SK-N-SH (cell line): ENCODE results near the gene MPZ. TPM values are rescaled to one million over a fixed set of nuclear protein-coding genes. Genes with fewer than 3 reads are reported as not detected.

ENCODE experiments used
- CTCF ChIA-PET: fragments of 300-600, 350-600 bp; formaldehyde crosslinking; extraction: SDS; loops from one replicate; lab custom pipeline; 2021; lab: Yijun Ruan, JAX
- POLR2A ChIA-PET: fragments of 350-600 bp; sonication (Branson Sonifier 250); formaldehyde crosslinking; extraction: SDS; loops from one replicate; lab custom pipeline; 2020; ENCODE audit warnings: antibody characterized with exemption, inconsistent platforms; lab: Yijun Ruan, JAX
- DNase-seq: peaks from one replicate; pipeline ENCODE4 v3.0.0; 2012
- H2AFZ ChIP-seq: fragments of 200-600 bp; sonication (generic); 2 replicates; pipeline ENCODE4 v1.8.1; 2016; ENCODE audit warnings: antibody characterized with exemption, mild to moderate bottlenecking, low read depth
- H3F3A ChIP-seq: fragments of 200-600 bp; sonication (generic); replicated peaks from 2 replicates; pipeline ENCODE3; 2016; ENCODE audit warnings: antibody characterized with exemption, mild to moderate bottlenecking; ENCODE audit not compliant: insufficient read depth
- H3K27ac ChIP-seq, 2 experiments: fragments of 200-500 bp in 1 of 2; fragments of 200-600 bp in 1 of 2; sonication (Bioruptor generic) in 1 of 2; sonication (generic), shearing (Covaris generic) in 1 of 2; 2 replicates each; pipeline versions ENCODE4 v1.5.1 to v1.6.1; 2014 to 2016; ENCODE audit warnings: low read depth in 2 of 2, inconsistent platforms in 1 of 2, low read length in 1 of 2, mild to moderate bottlenecking in 1 of 2, mixed read lengths in 1 of 2
- H3K27me3 ChIP-seq: fragments of 200-600 bp; sonication (generic), shearing (Covaris generic); 2 replicates; pipeline ENCODE4 v1.6.1; 2016; ENCODE audit warnings: mixed run types; ENCODE audit not compliant: insufficient read depth
- H3K36me3 ChIP-seq, 2 experiments: fragments of 200-500 bp in 1 of 2; fragments of 200-600 bp in 1 of 2; sonication (Bioruptor generic) in 1 of 2; sonication (generic) in 1 of 2; replicated peaks in 1 of 2; 2 replicates each; pipeline versions ENCODE3 to v1.5.1; 2014 to 2016; ENCODE audit warnings: low read length in 1 of 2, mild to moderate bottlenecking in 1 of 2; ENCODE audit not compliant: insufficient read depth in 2 of 2, control insufficient read depth in 1 of 2
- H3K4me1 ChIP-seq, 2 experiments: fragments of 200-500 bp in 1 of 2; fragments of 200-600 bp in 1 of 2; sonication (Bioruptor generic) in 1 of 2; sonication (generic), shearing (Covaris generic) in 1 of 2; 2 replicates each; pipeline versions ENCODE4 v1.5.1 to v1.6.1; 2014 to 2016; ENCODE audit warnings: low read depth in 1 of 2, low read length in 1 of 2, mixed run types in 1 of 2; ENCODE audit not compliant: insufficient read depth in 2 of 2, control insufficient read depth in 1 of 2
- H3K4me2 ChIP-seq: fragments of 200-600 bp; sonication (generic), shearing (Covaris generic); 2 replicates; pipeline ENCODE4 v1.6.1; 2017; ENCODE audit warnings: mixed run types
- H3K4me3 ChIP-seq, 2 experiments: fragments of 200-500 bp in 1 of 2; fragments of 200-600 bp in 1 of 2; sonication (Bioruptor generic) in 1 of 2; sonication (generic), shearing (Covaris generic) in 1 of 2; 2 replicates each; pipeline versions ENCODE4 v1.5.1 to v1.8.1; 2014 to 2016; ENCODE audit warnings: low read depth in 2 of 2, inconsistent platforms in 1 of 2, low read length in 1 of 2, mild to moderate bottlenecking in 1 of 2, mixed read lengths in 1 of 2, moderate library complexity in 1 of 2
- H3K79me2 ChIP-seq: fragments of 200-600 bp; sonication (generic); 2 replicates; pipeline ENCODE4 v1.8.1; 2017; ENCODE audit warnings: mild to moderate bottlenecking; ENCODE audit not compliant: insufficient read depth
- H3K9ac ChIP-seq: fragments of 200-600 bp; sonication (generic); 2 replicates; pipeline ENCODE4 v1.6.1; 2017; ENCODE audit warnings: mixed run types
- H3K9me2 ChIP-seq: fragments of 200-600 bp; sonication (generic); 2 replicates; pipeline ENCODE4 v1.6.1; 2017; ENCODE audit warnings: mixed run types
- H3K9me3 ChIP-seq: fragments of 200-600 bp; sonication (generic); 2 replicates; pipeline ENCODE4 v1.6.1; 2017; ENCODE audit warnings: mixed run types, mild to moderate bottlenecking, moderate library complexity
- H4K20me1 ChIP-seq: fragments of 200-600 bp; sonication (generic); 2 replicates; pipeline ENCODE4 v1.6.1; 2017; ENCODE audit warnings: mild to moderate bottlenecking, mixed run types; ENCODE audit not compliant: insufficient read depth
- CHD2 ChIP-seq: fragments of 150-350 bp; IDR thresholded peaks from 2 replicates; pipeline ENCODE4 v1.6.1; 2018; ENCODE audit warnings: low read length; ENCODE audit not compliant: partially characterized antibody
- ELF1 ChIP-seq: IDR thresholded peaks from 2 replicates; pipeline ENCODE4 v1.4.0; 2012
- FOSL2 ChIP-seq: IDR thresholded peaks from 2 replicates; pipeline ENCODE4 v1.4.0; 2012; ENCODE audit warnings: low read depth, mild to moderate bottlenecking, moderate library complexity, borderline replicate concordance
- FOXJ3 ChIP-seq: sonication (generic); formaldehyde crosslinking; IDR thresholded peaks from 2 replicates; pipeline ENCODE4 v1.5.1; 2020; ENCODE audit warnings: mild to moderate bottlenecking, missing genetic modification reagents
- GABPA ChIP-seq: IDR thresholded peaks from 2 replicates; pipeline ENCODE4 v1.4.0; 2012; ENCODE audit warnings: low read depth, mild to moderate bottlenecking
- GATA2 ChIP-seq: sonication (generic); formaldehyde crosslinking; IDR thresholded peaks from 2 replicates; pipeline ENCODE4 v1.5.0; 2020; ENCODE audit warnings: mild to moderate bottlenecking, missing genetic modification reagents
- MEF2A ChIP-seq: IDR thresholded peaks from 2 replicates; pipeline ENCODE4 v1.4.0; 2012; ENCODE audit warnings: low read depth, borderline replicate concordance
- NFIC ChIP-seq: IDR thresholded peaks from 2 replicates; pipeline ENCODE4 v1.4.0; 2012; ENCODE audit warnings: borderline replicate concordance
- NRF1 ChIP-seq: IDR thresholded peaks from 2 replicates; pipeline ENCODE4 v1.6.1; 2012; ENCODE audit warnings: low read depth, mild to moderate bottlenecking, low read length
- POLR2AphosphoS5 ChIP-seq: IDR thresholded peaks from 2 replicates; pipeline ENCODE4 v1.6.1; 2012; ENCODE audit warnings: low read depth, low read length
- RAD21 ChIP-seq: IDR thresholded peaks from 2 replicates; pipeline ENCODE4 v1.6.1; 2012; ENCODE audit warnings: mild to moderate bottlenecking, low read length
- RXRA ChIP-seq: IDR thresholded peaks from 2 replicates; pipeline ENCODE4 v1.4.0; 2012; ENCODE audit warnings: low read depth, mild to moderate bottlenecking, borderline replicate concordance
- SMC3 ChIP-seq: IDR thresholded peaks from 2 replicates; pipeline ENCODE4 v1.6.1; 2012; ENCODE audit warnings: low read depth, low read length, improper control_type of control experiment
- TAF1 ChIP-seq: IDR thresholded peaks from 2 replicates; pipeline ENCODE4 v1.6.1; 2012; ENCODE audit warnings: low read depth, mild to moderate bottlenecking, low read length, moderate library complexity, borderline replicate concordance
- TCF12 ChIP-seq: IDR thresholded peaks from 2 replicates; pipeline ENCODE4 v1.4.0; 2012
- TEAD4 ChIP-seq: IDR thresholded peaks from 2 replicates; pipeline ENCODE4 v1.4.0; 2012; ENCODE audit warnings: mild to moderate bottlenecking, borderline replicate concordance; ENCODE audit not compliant: insufficient read depth
- YY1 ChIP-seq: IDR thresholded peaks from 2 replicates; pipeline ENCODE4 v1.4.0; 2012; ENCODE audit warnings: low read depth, mild to moderate bottlenecking
- WGBS: methylation state at CpG from one replicate; pipeline ENCODE4 v1.1.6; 2017; ENCODE audit warnings: low lambda C conversion rate; 5-methylcytosine and 5-hydroxymethylcytosine counted together
- polyA plus RNA-seq, 3 experiments: library from polyadenylated mRNA; depleted of rRNA; stranded (reverse); fragments of >200 nt; gene quantifications; 2 replicates each; pipeline ENCODE4 v1.2.3, GENCODE V29; 2012
- TF ChIP-seq, protein P1 (sequence below): IDR thresholded peaks from 2 replicates; pipeline ENCODE4 v1.4.0; 2012; ENCODE audit warnings: low read depth
- TF ChIP-seq, protein P2 (sequence below): fragments of 150-350 bp; IDR thresholded peaks from 2 replicates; pipeline ENCODE4 v1.6.1; 2016; ENCODE audit warnings: mild to moderate bottlenecking, low read depth, low read length
- TF ChIP-seq, protein P3 (sequence below): IDR thresholded peaks from 2 replicates; pipeline ENCODE4; 2012

MPZ gene
- polyA plus RNA-seq, 1 of the 3 experiments (the other 2 are of a cell fraction) = 2.4 TPM

- TF ChIP-seq RAD21 (no peak), ELF1 (no peak), YY1 (no peak), POLR2AphosphoS5 (no peak), SMC3 (no peak), TCF12 (no peak), GABPA (no peak), TAF1 (no peak), CHD2 (no peak), GATA2 (no peak), NFIC (no peak), FOSL2 (no peak), FOXJ3 (CRISPR knock-in tag) (no peak), TEAD4 (no peak), NRF1 (no peak), RXRA (no peak), MEF2A (no peak)
- TF ChIP-seq, protein P1, sequence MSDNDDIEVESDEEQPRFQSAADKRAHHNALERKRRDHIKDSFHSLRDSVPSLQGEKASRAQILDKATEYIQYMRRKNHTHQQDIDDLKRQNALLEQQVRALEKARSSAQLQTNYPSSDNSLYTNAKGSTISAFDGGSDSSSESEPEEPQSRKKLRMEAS = no peak
- TF ChIP-seq, protein P2, sequence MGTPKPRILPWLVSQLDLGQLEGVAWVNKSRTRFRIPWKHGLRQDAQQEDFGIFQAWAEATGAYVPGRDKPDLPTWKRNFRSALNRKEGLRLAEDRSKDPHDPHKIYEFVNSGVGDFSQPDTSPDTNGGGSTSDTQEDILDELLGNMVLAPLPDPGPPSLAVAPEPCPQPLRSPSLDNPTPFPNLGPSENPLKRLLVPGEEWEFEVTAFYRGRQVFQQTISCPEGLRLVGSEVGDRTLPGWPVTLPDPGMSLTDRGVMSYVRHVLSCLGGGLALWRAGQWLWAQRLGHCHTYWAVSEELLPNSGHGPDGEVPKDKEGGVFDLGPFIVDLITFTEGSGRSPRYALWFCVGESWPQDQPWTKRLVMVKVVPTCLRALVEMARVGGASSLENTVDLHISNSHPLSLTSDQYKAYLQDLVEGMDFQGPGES = no peak
- TF ChIP-seq, protein P3, sequence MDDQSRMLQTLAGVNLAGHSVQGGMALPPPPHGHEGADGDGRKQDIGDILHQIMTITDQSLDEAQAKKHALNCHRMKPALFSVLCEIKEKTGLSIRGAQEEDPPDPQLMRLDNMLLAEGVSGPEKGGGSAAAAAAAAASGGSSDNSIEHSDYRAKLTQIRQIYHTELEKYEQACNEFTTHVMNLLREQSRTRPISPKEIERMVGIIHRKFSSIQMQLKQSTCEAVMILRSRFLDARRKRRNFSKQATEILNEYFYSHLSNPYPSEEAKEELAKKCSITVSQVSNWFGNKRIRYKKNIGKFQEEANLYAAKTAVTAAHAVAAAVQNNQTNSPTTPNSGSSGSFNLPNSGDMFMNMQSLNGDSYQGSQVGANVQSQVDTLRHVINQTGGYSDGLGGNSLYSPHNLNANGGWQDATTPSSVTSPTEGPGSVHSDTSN = no peak
- TF ChIP-seq, all 33 proteins: peak for 0
- POLR2A ChIA-PET = no interaction called here
- no peaks in the 10 kb centered on the region for H3K9me2 ChIP-seq
- peaks cover 0 to 3% of the 10 kb centered on the region in 2 experiments for H3K36me3 ChIP-seq
- no peak overlapping the region for H3K4me2 ChIP-seq
- H3K4me1 ChIP-seq = peaks cover 0 to 11% of the 10 kb centered on the region in 2 experiments; a peak in 2 of 4 replicates
- no peak overlapping the region for H3K4me3 ChIP-seq
- no peaks in the 10 kb centered on the region for H4K20me1 ChIP-seq
- H3F3A ChIP-seq = peaks cover 13% of the 10 kb centered on the region
- H3K79me2 ChIP-seq = no peaks in the 10 kb centered on the region
- no peak overlapping the region for H3K27ac ChIP-seq
- no peak overlapping the region for H3K9ac ChIP-seq
- CTCF ChIA-PET = interaction anchor here (0.9 to 2.3 kb wide), 2 partner anchors 9 to 16 kb away, joined by 3 to 7 read pairs; no protein-coding TSS in a partner anchor
- H2AFZ ChIP-seq = no peak overlapping the region
- WGBS = 79% methylated on average over 4 of the region's 4 CpGs
- DNase-seq = no peak
- no peaks in the 10 kb centered on the region for H3K27me3 ChIP-seq
- H3K9me3 ChIP-seq = no peaks in the 10 kb centered on the region
Measured at GRCh38 chr1:161300478-161300877, 9.3 kb downstream of the MPZ start.
